WTC11 (cell line): ENCODE results near the gene RBMS1. TPM values are rescaled to one million over a fixed set of nuclear protein-coding genes. Genes with fewer than 3 reads are reported as not detected.

Experiments used
- ATAC-seq: fragments of 200-7000 bp; cut with Tn5 transposase; 2 replicates; pipeline ENCODE4 v1.10.0; 2021; ENCODE audit warnings: mild to moderate bottlenecking, moderate library complexity
- CTCF ChIA-PET: fragments of 300-600 bp; sonication (Branson Sonifier 250); formaldehyde crosslinking; loops from one replicate; lab custom pipeline; 2021; ENCODE audit warnings: antibody characterized with exemption; lab: Charles Lee
- POLR2A ChIA-PET: fragments of 350-600 bp; sonication (Branson Sonifier 250); formaldehyde crosslinking; loops from one replicate; lab custom pipeline; 2021; ENCODE audit warnings: antibody characterized with exemption; lab: Charles Lee
- DNase-seq: peaks from one replicate; pipeline ENCODE4 v3.0.0; 2021; ENCODE audit warnings: low spot score
- H3K27ac Mint-ChIP-seq: 2 replicates; pipeline ENCODE4 v1.8.0; 2021; ENCODE audit warnings: mixed read lengths
- H3K27me3 Mint-ChIP-seq: 2 replicates; pipeline ENCODE4 v1.8.0; 2021; ENCODE audit warnings: low read depth, mild to moderate bottlenecking, moderate library complexity, mixed read lengths
- H3K36me3 Mint-ChIP-seq: 2 replicates; pipeline ENCODE4 v1.8.0; 2021; ENCODE audit warnings: mixed read lengths
- H3K4me1 Mint-ChIP-seq: 2 replicates; pipeline ENCODE4 v1.8.0; 2022; ENCODE audit warnings: mixed read lengths
- H3K4me3 Mint-ChIP-seq: 2 replicates; pipeline ENCODE4 v1.8.0; 2021; ENCODE audit warnings: mild to moderate bottlenecking, moderate library complexity, mixed read lengths
- H3K9me3 Mint-ChIP-seq: 2 replicates; pipeline ENCODE4 v1.8.0; 2021; ENCODE audit warnings: mixed read lengths
- ARID4B ChIP-seq: sonication (generic); formaldehyde crosslinking; IDR thresholded peaks from 2 replicates; pipeline ENCODE4 v1.8.0; 2023; ENCODE audit warnings: missing genetic modification reagents, mild to moderate bottlenecking, borderline replicate concordance
- ATF1 ChIP-seq: sonication (generic); formaldehyde crosslinking; IDR thresholded peaks from 2 replicates; pipeline ENCODE4 v1.8.1; 2023; ENCODE audit warnings: mild to moderate bottlenecking, moderate library complexity, missing genetic modification reagents
- CBFB ChIP-seq: sonication (generic); formaldehyde crosslinking; IDR thresholded peaks from 2 replicates; pipeline ENCODE4 v1.8.1; 2022; ENCODE audit warnings: mild to moderate bottlenecking, low read depth, missing genetic modification reagents
- ELF4 ChIP-seq: sonication (generic); formaldehyde crosslinking; IDR thresholded peaks from 2 replicates; pipeline ENCODE4 v1.8.1; 2022; ENCODE audit warnings: low read depth, mild to moderate bottlenecking, moderate library complexity, missing genetic modification reagents
- ETV6 ChIP-seq: sonication (generic); formaldehyde crosslinking; IDR thresholded peaks from 2 replicates; pipeline ENCODE4 v1.8.1; 2022; ENCODE audit warnings: mild to moderate bottlenecking, missing genetic modification reagents
- FOXK1 ChIP-seq: sonication (generic); formaldehyde crosslinking; IDR thresholded peaks from 2 replicates; pipeline ENCODE4 v1.8.0; 2022; ENCODE audit warnings: mild to moderate bottlenecking, moderate library complexity, missing genetic modification reagents
- MXD4 ChIP-seq: fragments of 250-450 bp; sonication (Bioruptor Pico); IDR thresholded peaks from 2 replicates; pipeline ENCODE4 v1.8.0; 2021; ENCODE audit warnings: mild to moderate bottlenecking, moderate library complexity, borderline replicate concordance
- OVOL2 ChIP-seq: fragments of 250-450 bp; sonication (Bioruptor Pico); IDR thresholded peaks from 2 replicates; pipeline ENCODE4 v1.9.0; 2021; ENCODE audit warnings: mild to moderate bottlenecking, borderline replicate concordance
- PRDM15 ChIP-seq: sonication (generic); formaldehyde crosslinking; IDR thresholded peaks from 2 replicates; pipeline ENCODE4 v1.8.0; 2022; ENCODE audit warnings: missing genetic modification reagents
- RELA ChIP-seq: sonication (generic); formaldehyde crosslinking; IDR thresholded peaks from 2 replicates; pipeline ENCODE4 v1.8.1; 2022; ENCODE audit warnings: missing genetic modification reagents, mild to moderate bottlenecking, borderline replicate concordance
- RORB ChIP-seq: fragments of 250-450 bp; sonication (Bioruptor Pico); IDR thresholded peaks from 2 replicates; pipeline ENCODE4 v1.9.0; 2021; ENCODE audit warnings: mild to moderate bottlenecking
- SP1 ChIP-seq: sonication (generic); formaldehyde crosslinking; conservative IDR thresholded peaks from 2 replicates; pipeline ENCODE4 v1.8.1; 2022; ENCODE audit warnings: missing genetic modification reagents
- USF2 ChIP-seq: sonication (generic); formaldehyde crosslinking; IDR thresholded peaks from 2 replicates; pipeline ENCODE4 v1.8.1; 2023; ENCODE audit warnings: mild to moderate bottlenecking, missing genetic modification reagents, moderate library complexity
- ZNF219 ChIP-seq: sonication (generic); formaldehyde crosslinking; IDR thresholded peaks from 2 replicates; pipeline ENCODE4 v1.8.0; 2023; ENCODE audit warnings: missing genetic modification reagents, mild to moderate bottlenecking, borderline replicate concordance
- ZNF281 ChIP-seq: sonication (generic); formaldehyde crosslinking; IDR thresholded peaks from 2 replicates; pipeline ENCODE4 v1.8.0; 2023; ENCODE audit warnings: mild to moderate bottlenecking, missing genetic modification reagents
- ZNF671 ChIP-seq: fragments of 250-450 bp; sonication (Bioruptor Pico); IDR thresholded peaks from 2 replicates; pipeline ENCODE4 v1.8.0; 2021; ENCODE audit warnings: mild to moderate bottlenecking
- total RNA-seq: library from RNA; stranded (reverse); gene quantifications from 3 replicates; pipeline ENCODE4 v1.2.3, GENCODE V29; 2021
- TF ChIP-seq, protein P1 (sequence below): sonication (generic); formaldehyde crosslinking; IDR thresholded peaks from 2 replicates; pipeline ENCODE4 v1.8.1; 2023; ENCODE audit warnings: mild to moderate bottlenecking, missing genetic modification reagents, moderate library complexity
- TF ChIP-seq, protein P2 (sequence below): fragments of 250-450 bp; sonication (Bioruptor Pico); IDR thresholded peaks from 2 replicates; pipeline ENCODE4 v1.9.0; 2021; ENCODE audit warnings: moderate library complexity, mild to moderate bottlenecking, inconsistent platforms, borderline replicate concordance
- TF ChIP-seq, protein P3 (sequence below): sonication (generic); formaldehyde crosslinking; IDR thresholded peaks from 2 replicates; pipeline ENCODE4 v1.8.1; 2022; ENCODE audit warnings: low read depth, mild to moderate bottlenecking, moderate library complexity, missing genetic modification reagents, borderline replicate concordance

The RBMS1 gene
- total RNA-seq, 1 experiment from 2014 or later = 56.3 TPM

- TF ChIP-seq ZNF281 (CRISPR knock-in tag) (no peak), ATF1 (no peak), OVOL2 (CRISPR knock-in tag) (no peak), MXD4 (no peak), ZNF671 (no peak), CBFB (CRISPR knock-in tag) (no peak), ETV6 (CRISPR knock-in tag) (no peak)
Measured at GRCh38 chr2:160315337-160315736, 178.3 kb downstream of the RBMS1 start (continued).

DNA sequence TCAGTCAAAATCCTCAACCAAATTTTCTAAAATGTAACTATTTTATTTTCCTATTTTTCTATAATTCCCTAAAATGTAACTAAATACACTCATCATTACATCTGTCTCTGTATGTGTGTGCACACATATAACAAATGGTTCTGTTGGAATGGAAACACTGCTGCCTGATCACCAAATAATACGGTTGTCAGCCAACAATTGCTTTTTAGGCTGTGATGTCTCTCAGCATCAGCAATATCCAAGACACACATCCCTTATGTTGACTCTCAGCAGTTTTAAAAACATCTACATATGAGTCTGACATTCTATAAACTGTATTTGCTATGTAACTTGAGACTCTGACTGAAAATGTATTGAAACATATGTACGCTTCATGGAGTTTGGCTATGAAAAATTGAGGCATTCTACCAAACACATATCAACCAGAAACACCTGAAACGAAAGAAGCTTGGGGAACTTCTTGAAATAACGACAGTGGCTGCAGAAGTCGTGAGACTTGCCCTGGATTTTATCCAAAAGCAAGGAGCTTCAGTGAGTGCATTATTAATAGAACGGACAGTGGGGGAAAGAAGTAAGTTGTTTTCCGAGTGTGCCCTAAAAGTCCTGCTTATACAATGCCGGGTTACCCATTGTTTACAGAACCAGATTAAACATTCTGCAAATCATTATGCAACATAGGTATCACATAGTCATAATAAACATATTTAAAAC, 183.3 kb downstream of the RBMS1 start:
- CTCF ChIA-PET = interaction anchor here (0.7 to 1.7 kb wide), 3 partner anchors 14 to 754 kb away, joined by 3 to 5 read pairs (median 3); no protein-coding TSS in a partner anchor
- H3K27me3 Mint-ChIP-seq = no peaks in the 10 kb centered on the region
- H3K36me3 Mint-ChIP-seq = no peaks in the 10 kb centered on the region
- DNase-seq = no peak
- no peak overlapping the region for H3K27ac Mint-ChIP-seq
- no peak overlapping the region for H3K4me3 Mint-ChIP-seq
- POLR2A ChIA-PET = interaction anchor here (1.7 kb wide), 1 partner anchor 14 kb away, joined by 4 read pairs; no protein-coding TSS in a partner anchor
- no peak for ATAC-seq
- H3K9me3 Mint-ChIP-seq = no peaks in the 10 kb centered on the region
- H3K4me1 Mint-ChIP-seq = peaks cover 29% of the 10 kb centered on the region
- TF ChIP-seq, protein P1, sequence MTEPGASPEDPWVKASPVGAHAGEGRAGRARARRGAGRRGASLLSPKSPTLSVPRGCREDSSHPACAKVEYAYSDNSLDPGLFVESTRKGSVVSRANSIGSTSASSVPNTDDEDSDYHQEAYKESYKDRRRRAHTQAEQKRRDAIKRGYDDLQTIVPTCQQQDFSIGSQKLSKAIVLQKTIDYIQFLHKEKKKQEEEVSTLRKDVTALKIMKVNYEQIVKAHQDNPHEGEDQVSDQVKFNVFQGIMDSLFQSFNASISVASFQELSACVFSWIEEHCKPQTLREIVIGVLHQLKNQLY (CRISPR knock-in tag) = no peak
- TF ChIP-seq FOXK1 (CRISPR knock-in tag) (no peak), ZNF219 (CRISPR knock-in tag) (no peak), RORB (no peak), PRDM15 (CRISPR knock-in tag) (no peak), ELF4 (CRISPR knock-in tag) (no peak), USF2 (CRISPR knock-in tag) (no peak), SP1 (CRISPR knock-in tag) (no peak), OVOL2 (CRISPR knock-in tag) (no peak), ARID4B (no peak), RELA (CRISPR knock-in tag) (no peak)
- TF ChIP-seq, protein P2, sequence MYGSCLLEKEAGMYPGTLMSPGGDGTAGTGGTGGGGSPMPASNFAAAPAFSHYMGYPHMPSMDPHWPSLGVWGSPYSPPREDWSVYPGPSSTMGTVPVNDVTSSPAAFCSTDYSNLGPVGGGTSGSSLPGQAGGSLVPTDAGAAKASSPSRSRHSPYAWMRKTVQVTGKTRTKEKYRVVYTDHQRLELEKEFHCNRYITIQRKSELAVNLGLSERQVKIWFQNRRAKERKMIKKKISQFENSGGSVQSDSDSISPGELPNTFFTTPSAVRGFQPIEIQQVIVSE = no peak
- TF ChIP-seq, protein P3, sequence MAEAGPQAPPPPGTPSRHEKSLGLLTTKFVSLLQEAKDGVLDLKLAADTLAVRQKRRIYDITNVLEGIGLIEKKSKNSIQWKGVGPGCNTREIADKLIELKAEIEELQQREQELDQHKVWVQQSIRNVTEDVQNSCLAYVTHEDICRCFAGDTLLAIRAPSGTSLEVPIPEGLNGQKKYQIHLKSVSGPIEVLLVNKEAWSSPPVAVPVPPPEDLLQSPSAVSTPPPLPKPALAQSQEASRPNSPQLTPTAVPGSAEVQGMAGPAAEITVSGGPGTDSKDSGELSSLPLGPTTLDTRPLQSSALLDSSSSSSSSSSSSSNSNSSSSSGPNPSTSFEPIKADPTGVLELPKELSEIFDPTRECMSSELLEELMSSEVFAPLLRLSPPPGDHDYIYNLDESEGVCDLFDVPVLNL = no peak
